ENCODE results near the gene C2orf92. TPM values are rescaled to one million over a fixed set of nuclear protein-coding genes. Genes with fewer than 3 reads are reported as not detected.
A peak's percentile ranks its signal among the peaks of the same experiment; 100 is the strongest.

Gene C2orf92
- polyA plus RNA-seq, 3 donors = 10.6 to 22.3 (median 12.4) TPM

DNA sequence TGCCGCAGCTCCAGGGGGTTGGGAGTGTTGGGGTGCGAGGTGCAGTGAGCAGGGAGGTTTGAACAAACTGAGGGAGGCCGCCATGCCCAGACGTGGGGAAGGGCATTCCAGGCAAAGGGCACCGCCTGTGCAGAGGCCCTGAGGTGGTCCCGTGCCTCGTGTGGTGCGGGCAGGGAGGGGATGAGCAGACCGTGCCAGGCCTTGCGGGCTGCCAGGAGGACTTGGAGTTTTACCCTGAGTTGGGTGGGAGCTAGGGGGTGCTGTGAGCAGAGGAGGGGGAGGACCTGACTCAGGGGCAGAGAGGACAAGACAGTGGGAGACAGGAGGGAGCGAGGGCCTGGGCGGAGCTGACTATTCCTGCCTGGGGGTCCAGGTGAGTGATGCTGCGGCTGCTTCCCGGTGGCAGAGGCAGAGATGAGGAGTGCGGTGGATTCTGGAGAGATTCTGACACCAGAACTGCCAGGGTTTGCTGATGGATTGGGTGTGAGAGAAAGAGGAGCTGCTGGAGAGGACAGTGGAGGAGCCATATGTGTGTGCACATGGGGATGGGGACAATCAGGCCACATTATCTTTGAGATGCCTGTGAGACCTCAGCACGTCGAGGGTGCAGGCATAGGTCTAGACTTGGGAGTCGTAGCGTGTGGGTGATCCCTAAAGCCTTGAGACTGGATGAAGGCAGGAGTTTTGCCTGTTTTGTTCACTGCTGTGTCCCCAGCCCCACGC, 67.3 kb downstream of the C2orf92 start:
- no peak for DNase-seq (ENCODE audit: extremely low read depth in 1 of 11, low read depth in 9 of 11, low spot score in 4 of 11)

DNA sequence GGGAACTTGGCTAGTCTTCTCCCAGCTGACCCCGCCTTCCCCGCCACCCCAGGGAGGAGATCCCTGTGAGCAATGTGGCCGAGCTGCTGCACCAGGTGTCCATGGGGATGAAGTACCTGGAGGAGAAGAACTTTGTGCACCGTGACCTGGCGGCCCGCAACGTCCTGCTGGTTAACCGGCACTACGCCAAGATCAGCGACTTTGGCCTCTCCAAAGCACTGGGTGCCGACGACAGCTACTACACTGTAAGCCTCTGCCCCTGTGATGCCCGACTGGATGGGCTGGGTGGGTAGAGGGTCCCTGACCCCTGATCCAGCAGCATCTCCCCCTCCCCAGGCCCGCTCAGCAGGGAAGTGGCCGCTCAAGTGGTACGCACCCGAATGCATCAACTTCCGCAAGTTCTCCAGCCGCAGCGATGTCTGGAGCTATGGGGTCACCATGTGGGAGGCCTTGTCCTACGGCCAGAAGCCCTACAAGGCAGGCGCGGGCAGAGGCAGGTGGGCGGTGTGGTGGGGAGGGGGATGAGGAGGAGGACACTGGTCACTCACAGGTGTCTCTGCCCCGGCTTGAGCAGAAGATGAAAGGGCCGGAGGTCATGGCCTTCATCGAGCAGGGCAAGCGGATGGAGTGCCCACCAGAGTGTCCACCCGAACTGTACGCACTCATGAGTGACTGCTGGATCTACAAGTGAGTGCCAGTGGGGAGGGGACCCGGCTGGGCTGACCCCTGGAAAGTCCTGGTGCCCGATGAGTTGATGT, 68.1 kb downstream of the C2orf92 start:
- DNase-seq (ENCODE audit: extremely low read depth in 1 of 11, low read depth in 9 of 11, low spot score in 4 of 11) = no peak

DNA sequence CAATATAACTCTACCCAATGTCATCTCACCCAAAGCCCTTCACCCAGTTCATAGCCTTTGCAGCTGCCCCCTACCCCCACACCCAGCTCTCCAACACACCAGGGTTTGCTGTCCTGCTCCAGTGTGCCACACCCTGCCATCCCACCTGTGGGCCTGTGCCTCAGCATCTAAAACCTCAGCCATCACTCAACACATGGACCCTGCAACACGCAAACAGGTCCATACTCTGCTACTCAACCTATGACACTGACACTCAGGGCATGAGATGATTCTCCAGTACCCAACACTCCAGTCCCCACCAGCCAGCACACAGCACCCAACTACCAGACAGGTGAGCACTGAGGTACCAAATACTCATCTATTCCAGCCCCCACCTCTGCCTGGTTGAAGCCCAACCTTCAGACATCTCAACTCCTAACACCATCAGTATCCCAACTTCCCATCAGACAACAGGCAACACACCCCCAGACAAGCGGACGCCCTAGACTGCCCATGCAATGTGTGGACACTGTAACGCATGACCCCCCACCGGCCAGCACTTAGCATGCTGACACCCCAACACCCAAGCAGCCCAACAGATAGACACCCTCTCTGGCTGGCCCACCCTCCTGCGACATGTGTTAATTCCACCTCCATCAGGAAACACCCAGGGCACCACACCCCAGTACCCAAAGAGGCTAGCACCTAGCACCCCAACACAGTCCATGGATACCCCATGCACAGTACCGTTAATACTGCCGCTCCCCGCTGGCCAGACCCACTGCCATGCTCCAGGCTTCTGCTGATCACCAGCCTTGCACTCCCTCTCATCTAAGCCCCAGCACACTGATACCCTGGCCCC, 68.9 kb downstream of the C2orf92 start:
- DNase-seq (ENCODE audit: extremely low read depth in 1 of 11, low read depth in 9 of 11, low spot score in 4 of 11) = no peak

DNA sequence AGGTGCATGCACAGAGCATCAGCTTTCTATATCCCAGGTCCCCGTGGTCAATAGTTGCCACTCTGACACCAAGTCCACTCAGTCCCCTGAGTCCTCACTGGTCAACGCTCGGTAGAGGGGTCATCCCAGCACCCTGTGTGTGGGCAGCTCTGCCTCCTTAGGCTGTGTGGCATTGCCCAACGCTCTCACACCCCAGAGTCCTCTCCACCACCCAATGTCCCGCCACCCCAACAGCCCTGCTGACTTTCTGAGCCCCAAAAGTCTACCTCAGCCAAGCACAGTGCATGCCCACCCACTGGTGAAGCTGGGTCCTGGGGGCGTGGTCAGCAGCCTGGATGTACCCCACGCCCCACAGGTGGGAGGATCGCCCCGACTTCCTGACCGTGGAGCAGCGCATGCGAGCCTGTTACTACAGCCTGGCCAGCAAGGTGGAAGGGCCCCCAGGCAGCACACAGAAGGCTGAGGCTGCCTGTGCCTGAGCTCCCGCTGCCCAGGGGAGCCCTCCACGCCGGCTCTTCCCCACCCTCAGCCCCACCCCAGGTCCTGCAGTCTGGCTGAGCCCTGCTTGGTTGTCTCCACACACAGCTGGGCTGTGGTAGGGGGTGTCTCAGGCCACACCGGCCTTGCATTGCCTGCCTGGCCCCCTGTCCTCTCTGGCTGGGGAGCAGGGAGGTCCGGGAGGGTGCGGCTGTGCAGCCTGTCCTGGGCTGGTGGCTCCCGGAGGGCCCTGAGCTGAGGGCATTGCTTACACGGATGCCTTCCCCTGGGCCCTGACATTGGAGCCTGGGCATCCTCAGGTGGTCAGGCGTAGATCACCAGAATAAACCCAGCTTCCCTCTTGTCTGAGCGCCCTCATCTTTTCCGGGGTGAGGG, 69.7 kb downstream of the C2orf92 start:
- DNase-seq (ENCODE audit: extremely low read depth in 1 of 11, low read depth in 9 of 11, low spot score in 4 of 11) = no peak

DNA sequence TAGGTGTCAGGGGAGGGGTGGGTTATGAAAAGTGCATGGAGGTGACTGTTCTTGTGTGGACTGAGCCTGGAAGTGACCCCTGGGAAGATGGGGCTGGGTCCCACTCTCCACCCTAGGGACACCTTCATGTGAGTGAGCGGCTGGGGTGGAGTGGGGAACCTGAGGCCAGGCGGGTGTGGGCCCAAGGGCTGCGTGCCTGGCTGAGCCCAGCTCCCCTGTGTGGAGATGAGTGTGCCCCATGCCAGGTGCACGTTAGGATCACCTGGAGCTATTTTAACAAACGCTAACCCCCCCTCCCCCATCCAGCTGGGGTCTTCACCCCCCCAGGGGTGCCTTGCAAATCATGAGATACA, 70.4 kb downstream of the C2orf92 start:
- no peak for DNase-seq (ENCODE audit: extremely low read depth in 1 of 11, low read depth in 9 of 11, low spot score in 4 of 11)

DNA sequence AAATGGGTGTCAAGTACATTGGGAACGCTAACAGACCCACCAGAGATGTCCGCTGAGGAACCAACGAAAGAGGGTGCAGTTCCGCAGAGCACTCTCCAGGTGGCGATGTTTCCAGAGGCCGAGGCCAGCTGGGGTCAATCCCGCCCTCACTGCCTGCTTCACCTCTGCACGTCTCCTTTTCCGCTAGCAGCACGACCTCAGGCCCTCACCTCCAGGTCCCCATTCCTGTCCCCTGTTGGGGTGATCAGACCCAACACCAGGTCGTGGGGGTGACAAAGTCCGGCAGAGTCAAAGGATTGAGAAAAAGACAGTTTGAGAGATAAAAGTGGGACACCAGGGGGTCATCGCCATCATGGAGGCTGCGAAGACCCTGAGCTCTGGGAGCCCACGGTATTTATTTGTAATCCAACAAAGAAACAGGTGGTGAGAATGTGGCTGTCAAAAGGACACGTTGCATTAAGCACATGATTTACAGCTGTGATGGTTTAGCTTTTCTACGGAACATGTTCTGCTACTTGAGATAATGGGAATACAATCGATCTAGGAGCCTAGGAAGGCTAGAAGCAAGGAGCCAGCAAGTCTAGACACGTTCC, 71.2 kb downstream of the C2orf92 start:
- DNase-seq (ENCODE audit: extremely low read depth in 1 of 11, low read depth in 9 of 11, low spot score in 4 of 11) = peak in 1 of 11 donors; percentile 32

DNA sequence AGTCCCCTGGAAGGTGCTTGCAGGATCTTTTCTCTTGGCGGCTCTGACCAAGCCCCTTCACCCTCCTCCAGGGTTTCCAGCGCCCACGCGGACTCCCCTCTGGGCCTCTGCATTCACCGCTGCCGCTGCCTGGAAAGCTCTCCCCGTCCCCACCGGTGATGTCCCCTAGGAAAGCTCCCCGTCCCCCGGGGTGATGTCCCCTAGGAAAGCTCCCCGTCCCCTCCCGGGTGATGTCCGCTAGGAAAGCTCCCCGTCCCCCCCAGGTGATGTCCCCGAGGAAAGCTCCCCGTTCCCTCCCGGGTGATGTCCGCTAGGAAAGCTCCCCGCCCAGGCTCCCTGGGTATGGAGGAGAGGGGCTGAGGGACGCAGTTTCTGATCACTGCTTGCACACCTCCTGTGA, 71.7 kb downstream of the C2orf92 start:
- DNase-seq (ENCODE audit: extremely low read depth in 1 of 11, low read depth in 9 of 11, low spot score in 4 of 11) = no peak

DNA sequence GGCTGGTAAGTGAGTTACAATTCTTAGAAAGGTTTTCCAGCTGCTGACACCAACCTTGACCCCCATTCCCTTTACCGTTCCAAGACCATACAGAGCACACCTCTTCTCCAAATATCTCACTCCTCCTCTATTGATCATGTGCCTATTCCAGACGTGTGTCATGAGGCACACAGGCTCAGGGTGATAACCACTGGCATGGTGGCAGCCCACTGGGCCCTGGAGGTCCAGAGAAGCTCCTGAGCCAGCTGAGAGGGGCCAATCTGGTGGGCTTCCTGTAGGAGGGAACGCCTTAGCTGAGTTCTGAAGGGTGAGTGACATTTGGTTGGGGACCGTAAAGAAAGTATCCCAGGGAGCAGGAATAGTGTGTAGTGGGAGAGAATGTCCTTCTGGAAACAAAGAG, 72.2 kb downstream of the C2orf92 start:
- DNase-seq (ENCODE audit: extremely low read depth in 1 of 11, low read depth in 9 of 11, low spot score in 4 of 11) = no peak

DNA sequence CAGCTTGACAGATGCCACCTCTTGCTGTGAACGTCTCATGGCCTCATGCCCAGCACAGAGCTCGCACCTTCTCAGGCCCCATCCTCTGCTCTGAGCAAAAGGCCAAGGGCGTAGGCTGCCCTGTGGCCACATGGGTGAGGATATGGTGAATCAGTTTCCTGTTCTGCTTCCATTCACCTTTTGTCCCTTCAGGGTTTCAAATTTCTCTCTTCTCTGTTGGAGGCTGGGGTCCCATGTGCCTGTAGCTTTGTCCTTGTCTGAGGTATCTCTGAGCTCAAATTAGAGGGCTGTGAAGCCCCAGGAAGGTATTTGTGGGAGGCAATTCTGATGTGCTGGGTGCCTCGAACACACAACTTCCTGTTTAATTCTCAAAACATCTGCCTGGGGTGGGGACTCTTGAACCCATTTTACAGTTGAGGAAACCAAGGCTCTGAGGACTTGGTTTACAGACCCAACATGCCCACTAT, 72.9 kb downstream of the C2orf92 start:
- no peak for DNase-seq (ENCODE audit: extremely low read depth in 1 of 11, low read depth in 9 of 11, low spot score in 4 of 11)

DNA sequence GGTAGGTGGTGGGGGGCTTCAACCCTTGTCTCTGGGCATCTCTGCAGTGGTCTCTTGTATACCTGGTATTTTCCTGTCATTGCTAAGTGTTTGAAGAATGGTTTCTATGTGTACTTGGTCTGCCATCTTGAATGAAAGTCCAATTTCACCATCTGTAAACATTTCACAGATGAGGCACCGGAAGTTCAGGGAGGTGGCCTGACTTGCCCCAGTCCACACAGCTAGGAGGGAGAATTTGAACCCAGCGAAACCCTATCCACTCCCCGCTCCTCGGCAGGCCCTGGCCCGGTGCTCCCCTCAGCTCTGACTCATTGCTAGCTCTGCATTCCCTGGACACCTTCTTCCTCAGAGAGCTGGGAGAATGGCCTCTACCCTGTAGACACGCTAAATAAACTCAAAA, 74.4 kb downstream of the C2orf92 start:
- DNase-seq (ENCODE audit: extremely low read depth in 1 of 11, low read depth in 9 of 11, low spot score in 4 of 11) = no peak

DNA sequence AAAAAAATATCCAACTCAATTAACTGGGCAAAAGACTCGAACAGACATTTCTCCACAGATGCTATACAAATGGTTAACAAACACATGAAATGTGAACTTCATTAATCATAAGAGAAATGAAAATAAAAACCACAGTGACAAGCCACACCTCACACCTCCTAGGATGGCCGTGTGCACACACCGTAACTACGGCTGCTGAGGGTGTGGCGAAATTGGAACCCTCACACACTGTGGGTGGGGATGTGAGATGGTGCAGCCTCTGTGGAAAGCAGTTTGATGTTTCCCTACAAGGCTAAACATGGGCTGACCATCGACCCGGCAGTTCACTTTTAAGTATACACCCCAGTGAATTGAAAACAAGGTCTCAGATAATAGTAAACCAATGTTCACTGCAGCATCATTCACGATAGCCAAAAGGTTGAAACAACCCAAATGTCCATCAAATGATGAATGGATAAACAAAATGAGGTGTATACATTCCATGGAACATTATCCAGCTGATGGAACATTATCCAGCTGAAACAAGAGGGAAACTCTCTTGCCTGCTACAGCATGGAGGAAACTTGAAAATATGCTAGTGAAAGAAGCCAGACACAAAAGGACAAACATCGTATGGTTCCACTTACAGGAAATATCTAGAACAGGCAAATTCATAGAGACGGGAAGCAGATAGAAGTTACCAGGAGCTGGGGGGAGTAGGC, 76.1 kb downstream of the C2orf92 start:
- DNase-seq (ENCODE audit: extremely low read depth in 1 of 11, low read depth in 9 of 11, low spot score in 4 of 11) = no peak

DNA sequence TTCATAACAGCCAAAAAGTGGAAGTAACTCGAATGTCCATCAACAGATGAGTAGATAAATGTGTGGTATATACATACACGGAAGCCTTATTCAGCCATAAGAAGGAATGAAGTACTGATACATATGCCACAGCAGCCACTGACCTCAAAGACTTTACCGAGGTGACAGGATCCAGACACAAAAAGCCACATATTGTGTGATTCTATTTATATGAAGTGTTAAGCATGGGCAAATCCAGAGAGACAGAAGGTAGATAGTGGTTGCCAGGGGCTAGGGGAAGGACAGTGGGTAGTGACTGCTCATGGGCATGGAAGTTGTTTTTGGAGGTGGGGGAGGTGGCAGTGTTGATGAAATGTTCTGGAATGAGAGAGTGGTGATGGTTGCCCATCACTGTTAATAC, 77.8 kb downstream of the C2orf92 start:
- no peak for DNase-seq (ENCODE audit: extremely low read depth in 1 of 11, low read depth in 9 of 11, low spot score in 4 of 11)

DNA sequence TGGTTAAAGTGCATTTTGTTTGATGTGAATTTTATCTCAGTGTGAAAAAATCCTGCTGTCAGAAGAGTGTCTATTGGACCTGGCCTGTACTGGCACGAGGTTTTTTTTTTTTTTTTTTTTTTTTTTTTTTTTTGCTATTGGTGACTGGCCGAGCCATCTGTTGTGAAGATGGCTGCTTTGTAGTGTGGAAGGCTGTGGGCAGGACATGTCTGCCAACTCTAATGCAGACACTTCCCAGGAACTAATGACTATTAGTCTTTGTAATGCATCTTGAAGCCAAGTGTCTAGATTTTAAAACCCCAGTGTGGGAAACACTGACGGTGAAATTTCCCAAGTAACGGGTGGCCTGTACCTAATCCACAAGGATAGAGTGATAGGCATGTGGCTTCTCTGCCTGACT, 78.2 kb downstream of the C2orf92 start:
- no peak for DNase-seq (ENCODE audit: extremely low read depth in 1 of 11, low read depth in 9 of 11, low spot score in 4 of 11)

DNA sequence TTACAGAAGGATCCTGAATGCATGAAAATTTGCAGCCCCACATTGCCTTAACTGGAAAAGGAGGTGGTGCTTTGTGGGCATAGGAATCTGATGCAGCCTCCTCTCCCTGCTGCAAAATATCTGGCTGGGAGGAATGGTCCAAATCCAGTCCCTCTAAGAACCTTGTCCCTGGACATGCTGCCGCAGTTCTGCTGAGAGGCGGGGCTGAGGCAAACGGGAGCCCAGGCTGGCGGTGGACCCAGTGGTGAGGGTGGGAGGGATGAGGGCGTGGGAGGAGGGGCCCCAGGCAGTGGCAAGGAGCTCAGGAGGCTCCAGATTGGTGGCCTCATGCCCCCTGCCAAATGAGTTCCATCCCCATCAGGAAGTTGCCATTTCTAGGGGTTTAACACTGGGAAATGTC, 80.1 kb downstream of the C2orf92 start:
- no peak for DNase-seq (ENCODE audit: extremely low read depth in 1 of 11, low read depth in 9 of 11, low spot score in 4 of 11)

DNA sequence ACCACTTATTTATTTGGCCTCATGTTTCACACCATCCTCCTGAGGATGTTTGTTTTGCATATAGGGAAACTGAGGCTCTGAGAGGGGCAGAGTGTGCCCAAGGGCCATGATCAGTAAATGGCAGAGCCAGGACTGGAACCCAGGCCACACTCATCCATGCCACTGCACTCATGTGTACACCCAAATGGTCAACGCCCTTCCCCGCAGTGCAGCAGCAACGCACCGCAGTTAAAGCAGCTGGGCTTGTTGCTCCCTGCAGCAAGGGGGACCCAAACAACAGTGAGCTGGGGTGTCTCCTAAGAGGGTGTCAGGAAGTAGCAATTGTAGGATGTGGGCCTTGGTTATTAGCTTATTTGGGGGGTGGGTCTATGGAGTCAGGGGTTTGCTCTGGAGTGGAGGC, 80.5 kb downstream of the C2orf92 start:
- DNase-seq (ENCODE audit: extremely low read depth in 1 of 11, low read depth in 9 of 11, low spot score in 4 of 11) = no peak

DNA sequence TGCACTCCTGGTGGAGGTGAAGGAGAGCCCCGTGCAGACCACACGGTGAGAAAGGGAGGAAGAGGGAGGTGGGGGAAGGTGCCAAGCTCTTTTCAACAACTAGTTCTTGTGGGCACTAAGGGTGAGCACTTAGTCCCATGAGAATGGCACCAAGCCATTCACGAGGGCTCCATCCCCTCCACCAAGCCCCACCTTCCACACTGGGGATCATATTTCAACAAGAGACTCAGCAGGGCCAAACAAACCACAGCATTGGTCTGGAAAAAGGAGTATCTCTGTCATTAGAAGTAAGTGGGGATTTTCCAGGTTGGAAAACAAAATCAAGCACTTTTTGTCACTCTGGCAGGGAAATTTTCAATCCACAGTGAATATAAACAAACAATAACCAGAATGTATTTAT, 82.2 kb downstream of the C2orf92 start:
- no peak for DNase-seq (ENCODE audit: extremely low read depth in 1 of 11, low read depth in 9 of 11, low spot score in 4 of 11)

Data from renal cortex interstitium (tissue), 11 donors.